SK-N-DZ (cell line): ENCODE measurements around the gene TEDC1. TPM values are rescaled to one million over a fixed set of nuclear protein-coding genes. Genes with fewer than 3 reads are reported as not detected.

Source experiments
- DNase-seq: peaks from one replicate; pipeline ENCODE4 v3.0.0-alpha.2; 2015; ENCODE audit warnings: low spot score
- polyA plus RNA-seq, 2 experiments: library from polyadenylated mRNA; depleted of rRNA; stranded (reverse); fragments of >200 nt; gene quantifications; 2 replicates each; pipeline ENCODE4 v1.2.3, GENCODE V29; 2014

The TEDC1 gene, protein sequence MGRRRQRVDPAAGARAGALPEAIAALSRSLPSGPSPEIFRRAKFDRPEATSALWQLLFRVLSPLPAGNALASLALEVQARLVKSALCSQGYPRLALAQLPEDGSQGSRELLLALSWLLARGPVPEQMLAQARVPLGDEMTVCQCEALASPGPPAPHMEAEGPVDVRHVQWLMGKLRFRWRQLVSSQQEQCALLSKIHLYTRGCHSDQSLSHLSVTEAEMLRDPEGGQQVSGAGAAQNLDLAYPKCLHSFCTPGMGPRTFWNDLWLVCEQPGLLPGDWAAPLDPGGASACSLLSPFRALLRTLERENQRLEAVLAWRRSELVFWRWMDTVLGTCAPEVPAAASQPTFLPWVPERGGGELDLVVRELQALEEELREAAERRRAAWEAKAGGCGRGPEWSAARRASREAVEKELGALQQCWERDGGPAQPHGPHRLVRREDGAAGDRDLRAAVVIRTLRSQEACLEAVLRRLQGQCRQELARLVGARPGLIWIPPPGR
- polyA plus RNA-seq (2014; cell fraction: cytosol; rRNA removed): 20.8 and 25.6 TPM in 2 replicates
- 52.0 and 85.2 TPM in 2 replicates for polyA plus RNA-seq (2014; cell fraction: nucleus; rRNA removed)

DNA sequence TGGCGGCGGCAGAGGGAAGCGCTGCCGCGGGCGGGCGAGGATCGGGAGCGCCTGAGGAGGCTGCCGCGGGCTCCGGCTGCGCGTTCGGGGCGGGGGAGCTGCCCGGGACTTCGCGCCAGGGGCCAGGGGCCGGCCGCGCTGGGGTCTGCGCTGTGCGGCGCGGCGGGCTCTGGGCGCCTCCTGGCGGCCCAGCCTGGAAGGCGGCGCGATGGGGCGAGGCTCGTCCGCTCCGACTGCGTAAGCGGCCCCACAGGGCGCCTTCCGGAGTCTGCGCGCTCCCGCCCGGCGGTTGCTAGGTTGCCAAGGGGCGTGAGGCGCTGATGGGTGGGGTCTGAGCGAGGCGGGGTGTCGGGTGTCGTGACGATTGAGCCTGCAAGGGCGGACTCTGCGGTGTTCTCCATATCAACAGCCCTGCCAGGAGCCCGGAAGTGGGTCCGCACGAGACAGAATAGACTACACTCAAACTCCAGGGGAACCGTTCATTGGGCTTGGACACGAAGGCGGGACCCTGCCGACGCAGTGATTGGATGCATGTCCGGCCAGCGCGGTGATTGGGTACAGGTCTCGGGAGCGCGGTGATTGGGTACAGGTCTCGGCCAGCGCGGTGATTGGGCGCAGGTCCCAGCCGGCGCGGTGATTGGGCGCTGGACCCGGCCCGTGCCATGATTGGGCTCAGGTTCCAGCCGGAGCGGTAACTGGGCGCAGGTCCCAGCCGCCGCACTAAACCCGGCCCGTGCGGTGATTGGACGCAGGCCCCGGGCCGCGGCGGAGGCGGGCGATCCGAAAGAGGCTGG, at the start of gene TEDC1:
TSS of gene TEDC1 (plus strand) at position 675 of the 794 bp plus-strand sequence. CDS start 130 bp downstream, outside the sequence.
- peak; percentile 99 for DNase-seq

- DNase-seq: no peak
Observed at GRCh38 chr14:105442125-105442524, 48.9 kb upstream of the TEDC1 start.

- no peak for DNase-seq
Observed at GRCh38 chr14:105442834-105443233, 48.2 kb upstream of the TEDC1 start.

DNA sequence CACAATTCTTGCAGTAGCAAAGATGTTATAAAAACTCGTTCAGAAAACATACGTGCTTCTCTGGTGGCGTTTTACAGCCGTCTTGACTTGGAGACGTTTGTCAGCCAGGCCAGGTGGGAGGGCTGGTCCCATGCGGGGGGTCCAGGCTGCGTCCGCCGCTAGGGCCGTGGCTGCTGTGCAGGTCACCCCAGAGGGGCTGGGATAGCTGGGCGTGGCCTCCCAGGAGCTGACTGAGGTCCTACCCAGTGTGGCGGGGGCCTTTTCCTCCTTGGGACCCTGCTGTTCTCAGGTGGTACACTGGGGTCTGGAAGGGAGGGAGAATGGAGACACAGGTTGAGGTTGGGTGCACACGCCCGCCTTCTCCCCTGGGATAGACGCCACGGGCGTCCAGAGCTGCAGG, 46.2 kb upstream of the TEDC1 start:
- DNase-seq: no peak

GRCh38 chr14:105445290-105445689, 45.8 kb upstream of the TEDC1 start:
- no peak for DNase-seq

GRCh38 chr14:105445901-105446845, 44.9 kb upstream of the TEDC1 start:
- DNase-seq: no peak

DNA sequence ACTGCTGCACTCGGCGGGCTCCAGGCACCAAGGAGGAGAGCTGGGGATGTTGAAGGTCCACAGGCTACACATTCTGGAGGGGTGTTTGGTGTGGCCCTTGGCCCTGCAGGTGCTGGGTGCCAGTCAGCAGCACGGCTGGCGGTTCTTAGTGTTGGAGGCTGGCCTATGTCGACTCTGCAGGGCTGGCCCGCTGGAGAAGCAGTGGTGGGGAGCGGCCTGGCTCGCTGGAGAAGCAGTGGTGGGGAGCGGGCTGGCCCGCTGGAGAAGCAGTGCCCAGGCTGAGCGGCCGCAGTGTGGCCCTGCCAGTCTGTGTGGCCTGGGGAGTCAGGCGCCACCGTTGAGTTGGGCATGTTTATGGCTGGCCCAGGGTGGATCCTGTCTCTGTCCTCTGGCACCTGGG, 44.1 kb upstream of the TEDC1 start:
- no peak for DNase-seq

- DNase-seq: no peak
Observed at GRCh38 chr14:105447651-105448640, 43.1 kb upstream of the TEDC1 start.

- peak; percentile 22 for DNase-seq
Observed at GRCh38 chr14:105448706-105449111, 42.3 kb upstream of the TEDC1 start.

GRCh38 chr14:105449276-105450122, 41.5 kb upstream of the TEDC1 start:
- no peak for DNase-seq

GRCh38 chr14:105450123-105450505, 40.9 kb upstream of the TEDC1 start:
- DNase-seq: no peak

DNA sequence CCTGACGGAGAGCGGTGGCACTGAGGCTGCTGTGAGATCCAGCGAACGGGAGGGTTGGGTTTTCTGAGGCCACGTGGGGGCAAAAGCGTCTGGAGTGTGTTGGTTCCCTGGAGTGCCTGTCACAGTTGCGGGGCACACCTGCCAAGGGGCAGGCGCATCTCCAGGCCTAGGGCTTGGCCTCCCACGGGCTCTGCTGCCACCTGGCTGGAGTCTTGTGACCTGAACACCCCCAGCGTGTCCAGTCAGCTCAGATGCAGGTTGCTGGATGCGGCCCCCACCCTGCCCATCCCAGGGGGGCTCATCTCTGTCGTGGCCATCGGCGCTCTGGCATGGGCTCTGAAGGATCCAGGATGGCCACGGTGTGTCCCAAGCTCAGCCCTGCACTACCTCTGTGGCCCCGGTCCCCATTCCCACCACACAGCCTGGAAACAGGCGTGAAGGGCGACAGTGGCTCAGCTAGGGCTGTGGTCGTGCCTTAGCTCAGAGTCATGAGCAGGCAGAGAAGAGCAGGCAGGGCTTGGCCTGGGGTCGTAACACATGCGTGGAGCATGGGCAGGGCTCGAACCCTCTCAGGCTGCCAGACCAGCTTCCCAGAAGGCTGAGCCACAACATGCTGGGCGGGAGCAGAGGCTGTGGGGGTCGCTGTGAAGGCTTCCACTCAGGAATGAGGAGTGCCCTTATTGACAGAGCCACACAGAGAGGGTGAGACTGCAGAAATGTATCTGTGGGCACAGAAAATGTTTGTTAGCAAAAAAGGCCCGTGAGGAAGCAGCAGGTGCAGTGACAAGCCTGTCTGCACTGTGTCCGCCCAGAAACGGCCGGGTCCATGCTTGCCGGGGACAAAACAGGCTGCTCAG, 40.0 kb upstream of the TEDC1 start:
- DNase-seq: no peak

- no peak for DNase-seq
Observed at GRCh38 chr14:105452963-105453362, 38.1 kb upstream of the TEDC1 start.

- no peak for DNase-seq
Observed at GRCh38 chr14:105453847-105454246, 37.2 kb upstream of the TEDC1 start.

DNA sequence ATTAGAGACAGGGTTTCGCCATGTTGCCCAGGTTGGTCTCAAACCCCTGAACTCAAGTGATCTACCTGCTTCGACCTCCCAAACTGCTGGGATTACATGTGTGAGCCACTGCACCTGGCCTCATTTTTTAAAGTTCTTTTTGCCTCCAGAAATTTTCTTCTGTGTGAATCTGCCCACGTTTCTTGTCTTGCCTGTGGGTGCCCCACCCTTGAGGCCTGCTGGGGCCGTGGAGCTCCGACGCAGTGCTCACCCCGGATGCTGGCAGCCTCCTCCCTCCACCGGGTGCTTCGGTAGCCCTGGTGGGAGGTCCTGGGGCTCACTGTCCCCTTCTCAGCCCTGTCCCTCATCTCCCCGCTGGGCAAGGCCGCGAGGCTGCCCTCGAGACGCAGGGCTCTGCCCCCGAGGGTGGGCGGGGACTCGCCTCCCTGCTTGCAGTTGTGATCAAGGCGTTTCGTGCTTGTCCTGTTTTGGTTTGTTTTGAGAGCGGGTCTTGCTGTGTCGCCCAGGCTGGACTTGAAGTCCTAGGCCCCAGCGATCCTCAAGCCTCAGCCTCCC, 35.9 kb upstream of the TEDC1 start:
- no peak for DNase-seq

GRCh38 chr14:105455766-105456660, 35.0 kb upstream of the TEDC1 start:
- DNase-seq: no peak
